A172 (cell line): ENCODE data around the gene KRT75. TPM values are rescaled to one million over a fixed set of nuclear protein-coding genes. Genes with fewer than 3 reads are reported as not detected.
"Not testable (repeated sequence)": the region's sequence is repeated elsewhere in the genome, so short reads cannot be mapped to it uniquely, and the experiment has no call there.

Experiments used
- DNase-seq: peaks from one replicate; pipeline ENCODE4 v3.0.0-alpha.2; 2015; ENCODE audit warnings: low spot score
- total RNA-seq: library from RNA; depleted of rRNA; stranded (reverse); fragments of >200 nt; shearing (Covaris generic); gene quantifications from 2 replicates; pipeline ENCODE4 v1.2.3, GENCODE V29; 2014; rRNA removed

Gene KRT75
- 0.07 TPM in 1 of 2 replicates, not detected in the other for total RNA-seq

DNA sequence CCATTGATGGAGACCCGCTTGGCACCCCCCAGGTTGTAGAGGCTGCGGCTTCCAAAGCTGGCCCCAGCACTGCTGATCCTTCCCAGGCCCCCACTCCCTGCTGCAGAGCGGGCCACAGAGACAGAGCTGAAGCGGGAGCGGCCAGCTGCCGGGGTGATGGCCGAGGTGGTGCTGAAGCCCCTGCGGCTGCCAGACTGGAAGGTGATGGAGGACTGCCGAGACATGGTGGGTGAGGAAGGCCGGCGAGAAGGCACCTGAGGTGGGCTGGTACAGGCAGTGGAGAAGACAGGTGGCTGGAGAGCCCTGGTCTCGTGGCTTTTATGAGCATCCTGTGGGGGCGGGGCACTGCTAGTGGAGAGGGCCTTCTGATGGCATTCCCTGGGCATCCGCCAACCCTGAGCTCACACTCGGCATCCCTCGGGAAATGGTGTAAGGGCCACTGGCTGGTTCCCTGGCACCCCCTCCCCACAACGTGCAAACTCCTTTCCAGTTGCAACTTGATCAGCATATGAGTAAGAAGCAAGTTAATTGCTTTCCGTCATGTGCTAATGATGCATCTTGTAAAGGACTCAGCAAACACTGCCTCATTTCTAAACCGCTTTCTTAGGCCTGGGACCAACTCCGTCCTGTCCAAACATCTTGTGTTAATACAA lies at the start of gene KRT75:
TSS of gene KRT75 (minus strand) at position 291 of the 653 bp plus-strand sequence. CDS start at position 224, 67 bp downstream.
- peak; percentile 59 for DNase-seq

GRCh38 chr12:52480073-52480472 lies 45.9 kb upstream of the KRT75 start:
- no peak for DNase-seq

DNA sequence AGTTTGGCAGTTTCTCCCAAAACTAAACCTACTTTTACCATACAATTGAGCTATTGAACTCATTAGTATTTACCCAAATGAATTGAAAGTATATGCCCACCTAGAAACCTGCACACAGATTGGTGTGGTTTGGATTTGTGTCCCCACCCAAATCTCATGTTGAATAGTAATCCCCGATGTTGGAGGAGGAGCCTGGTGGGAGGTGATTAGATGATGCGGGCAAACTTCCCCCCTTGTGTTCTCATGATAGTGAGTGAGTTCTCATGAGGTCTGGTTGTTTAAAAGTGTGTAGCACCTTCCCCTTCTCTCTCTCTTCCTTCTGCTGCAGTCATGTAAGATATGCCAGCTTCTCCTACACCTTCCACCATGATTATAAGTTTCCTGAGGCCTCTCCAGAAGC lies 43.5 kb upstream of the KRT75 start:
- DNase-seq, result no peak

DNA sequence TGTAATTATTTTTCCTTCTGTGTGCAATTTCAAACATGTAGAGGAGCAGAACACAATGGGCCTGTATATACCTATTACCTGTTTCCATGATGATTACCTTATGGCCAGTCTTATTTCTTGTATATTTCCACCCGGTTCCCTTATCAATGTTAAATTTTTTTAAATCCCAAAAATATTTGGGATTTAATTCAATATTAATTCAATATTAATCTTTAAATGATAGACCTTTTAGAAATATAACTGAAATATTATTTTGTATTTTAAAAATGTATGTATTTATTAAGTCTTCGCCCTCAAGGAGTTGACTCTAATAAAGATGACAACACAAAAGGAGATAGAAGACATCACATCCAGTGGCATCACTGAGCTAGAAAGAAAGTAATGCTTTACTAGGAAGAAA lies 40.0 kb upstream of the KRT75 start:
- no peak for DNase-seq

DNA sequence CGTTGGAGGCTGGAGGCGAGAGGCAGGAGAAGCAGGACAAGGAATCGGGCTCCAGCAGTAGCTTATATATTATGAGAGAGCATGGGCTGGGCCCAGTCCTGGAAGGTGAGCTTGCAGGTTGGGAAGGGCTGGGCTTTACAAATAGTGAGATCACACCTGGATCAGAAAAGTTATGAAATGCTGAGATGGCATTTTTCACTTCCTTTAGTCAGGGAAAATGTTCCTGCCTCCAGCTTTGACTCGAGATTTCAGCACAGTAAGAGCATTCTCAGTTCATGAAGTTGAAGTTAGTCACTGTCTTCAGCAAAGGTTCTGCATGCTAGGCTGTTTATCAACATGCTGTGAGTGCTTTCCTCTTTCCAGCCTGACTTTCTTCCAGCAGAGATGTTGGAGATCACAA lies 39.6 kb upstream of the KRT75 start, which contains the start of gene KRT6C:
TSS of gene KRT6C (minus strand) at position 38 of the 400 bp plus-strand sequence. CDS start 68 bp downstream, outside the sequence.
- no peak for DNase-seq

DNA sequence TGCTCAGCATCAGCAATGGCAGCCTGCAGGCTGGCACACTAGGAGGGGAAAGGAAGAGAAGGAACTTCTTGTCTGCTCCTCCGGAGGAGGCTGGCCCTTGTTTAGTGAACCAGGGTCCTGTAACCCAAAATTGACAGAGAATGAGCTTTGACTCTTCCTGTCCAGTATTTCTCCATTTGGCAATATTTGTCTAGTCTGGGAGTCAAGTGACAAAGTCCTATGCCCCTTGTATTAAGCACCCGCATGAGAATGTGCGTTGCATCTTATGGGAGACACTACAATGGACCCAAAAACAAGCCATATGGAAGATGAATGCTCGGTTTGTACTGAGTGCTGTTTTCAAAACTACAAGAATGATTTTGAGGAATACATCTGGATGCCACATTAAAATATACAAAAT lies 35.7 kb upstream of the KRT75 start:
- no peak for DNase-seq

DNA sequence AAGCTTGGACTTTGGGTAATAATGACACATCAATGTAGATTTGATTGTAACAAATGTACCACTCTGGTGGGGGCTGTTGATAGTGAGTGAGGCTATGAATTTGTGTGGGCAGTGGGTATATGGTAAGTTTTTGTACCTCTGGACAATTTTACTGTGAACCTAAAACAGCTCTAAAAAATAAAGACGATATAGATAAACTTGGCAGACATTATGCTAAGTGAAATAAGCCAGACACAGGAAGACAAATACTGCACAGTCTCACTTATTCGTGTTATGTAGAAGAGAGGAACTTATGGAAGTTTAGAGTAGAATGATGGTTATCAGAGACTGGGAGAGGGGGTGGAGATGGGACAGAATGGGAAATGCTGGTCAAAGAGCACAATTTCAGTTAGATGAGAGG lies 30.7 kb upstream of the KRT75 start:
- DNase-seq, result no peak

DNA sequence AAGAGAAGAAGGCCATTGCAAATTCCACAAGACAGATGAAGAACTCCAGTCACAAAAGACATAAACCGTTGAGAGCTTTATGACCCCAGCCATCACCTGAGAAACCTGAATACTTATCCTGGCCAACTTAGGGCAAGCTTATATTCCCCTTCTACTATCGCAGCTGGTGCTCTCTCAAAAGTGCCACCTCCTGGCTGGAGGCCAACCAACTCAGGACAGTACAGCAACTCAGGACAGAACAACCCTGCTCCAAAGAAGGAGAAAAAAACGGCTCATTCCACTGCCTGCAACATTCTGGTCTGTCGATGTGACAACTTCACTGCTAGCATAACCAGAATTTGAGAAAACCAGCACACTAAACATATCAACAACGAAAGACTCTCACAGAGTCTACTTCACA lies 27.5 kb upstream of the KRT75 start:
- no peak for DNase-seq

DNA sequence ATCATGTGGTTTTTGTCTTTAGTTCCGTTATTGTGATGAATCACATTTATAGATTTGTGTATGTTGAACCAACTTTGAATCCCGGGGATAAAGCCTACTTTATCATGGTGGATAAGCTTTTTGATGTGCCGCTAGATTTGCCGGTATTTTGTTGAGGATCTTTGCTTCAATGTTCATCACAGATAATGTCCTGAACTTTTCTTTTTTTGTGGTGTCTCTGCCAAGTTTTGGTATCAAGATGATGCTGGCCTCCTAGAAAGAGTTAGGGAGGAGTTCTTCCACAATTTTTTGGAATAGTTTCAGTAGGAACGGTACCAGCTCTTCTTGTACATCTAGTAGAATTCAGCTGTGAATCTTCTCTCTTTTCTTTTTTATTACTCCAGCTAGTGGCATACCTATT lies 24.7 kb upstream of the KRT75 start:
- DNase-seq, result no peak

- DNase-seq, result no peak
These were observed 21.6 kb upstream of the KRT75 start for GRCh38 chr12:52455821-52456220.

DNA sequence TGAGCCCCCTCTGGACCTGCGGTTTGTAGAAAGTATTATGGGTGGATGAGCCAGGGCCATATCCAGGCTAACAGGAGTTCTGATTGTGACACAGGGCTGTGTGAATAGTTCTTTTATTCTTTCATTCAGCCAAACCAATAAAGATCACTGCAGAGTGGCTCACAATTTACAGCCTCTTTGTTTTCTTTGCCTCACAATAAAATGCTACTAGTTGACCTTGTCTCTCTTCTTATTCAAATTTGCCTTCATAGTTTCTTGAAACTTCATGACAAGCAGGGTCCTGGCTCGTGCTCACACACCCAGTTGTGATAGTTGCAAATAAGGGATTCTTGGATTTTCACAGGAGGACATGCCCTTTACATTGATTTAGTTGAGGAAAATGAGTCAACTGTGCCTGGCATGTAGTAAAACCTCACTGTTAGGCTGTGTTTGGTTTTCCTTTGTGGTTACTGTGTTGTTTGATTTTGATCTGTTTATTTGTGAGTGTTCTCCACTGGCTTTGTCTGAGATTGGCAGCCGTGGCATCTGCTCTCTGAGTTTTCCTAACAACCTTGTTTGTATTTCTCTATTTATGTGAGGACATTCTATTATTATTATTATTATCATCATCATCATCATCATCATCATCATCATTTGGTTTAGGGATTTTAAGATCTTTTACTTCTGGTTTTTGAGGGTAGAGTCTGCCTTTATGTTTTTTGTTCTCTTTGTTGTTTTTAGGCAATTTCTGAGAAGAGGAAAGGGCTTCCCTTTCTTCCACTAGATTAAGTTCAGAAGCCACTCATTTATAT lies 20.4 kb upstream of the KRT75 start:
- DNase-seq, result no peak

GRCh38 chr12:52452101-52452500 lies 17.9 kb upstream of the KRT75 start, which contains the start of gene KRT6B:
KRT6B (minus strand) TSS chr12:52452146; CDS start chr12:52452078, 68 bp downstream.
- no peak for DNase-seq

GRCh38 chr12:52448228-52448627 lies 14.1 kb upstream of the KRT75 start:
- no peak for DNase-seq

DNA sequence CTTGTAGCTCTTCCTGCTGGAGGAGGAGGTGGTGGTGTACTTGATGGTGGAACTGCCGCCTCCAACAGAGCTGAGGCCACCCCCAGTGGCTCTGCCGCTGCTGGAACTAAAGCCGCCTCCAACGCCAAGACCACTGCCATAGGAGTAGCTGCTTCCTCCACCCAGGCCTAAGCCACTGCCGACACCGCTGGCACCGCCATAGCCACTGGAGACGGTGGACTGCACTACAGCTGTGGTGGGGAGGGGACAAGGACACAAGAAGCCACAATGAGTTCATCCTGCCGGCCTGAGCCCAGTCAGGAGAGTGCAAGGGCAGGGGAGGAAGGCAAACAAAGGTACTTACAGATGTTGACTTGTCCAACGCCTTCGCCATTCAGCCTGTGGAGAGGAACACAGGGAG lies 13.0 kb upstream of the KRT75 start:
- not testable (repeated sequence) for DNase-seq

- peak; percentile 11 for DNase-seq
These were observed 12.3 kb upstream of the KRT75 start for GRCh38 chr12:52446367-52447045.

DNA sequence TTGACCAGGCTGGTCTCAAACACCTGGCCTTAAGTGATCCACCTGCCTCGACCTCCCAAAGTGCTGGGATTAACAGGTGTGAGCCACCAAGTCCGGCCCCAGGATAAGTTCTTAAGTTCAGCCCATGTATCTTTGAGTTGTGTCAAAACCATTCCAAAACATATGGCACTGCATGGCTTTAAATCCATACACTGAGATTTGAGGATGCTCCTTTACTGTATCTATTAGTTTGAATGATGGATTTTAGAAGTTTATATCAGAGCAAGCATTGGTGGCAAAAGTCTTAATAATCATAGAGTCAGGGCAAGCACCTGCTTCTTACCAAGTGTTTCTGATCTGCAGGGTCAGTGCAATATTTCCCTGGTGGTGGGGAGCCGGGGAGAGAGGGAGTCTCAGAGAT lies 11.7 kb upstream of the KRT75 start:
- DNase-seq, result no peak

- no peak for DNase-seq
These were observed 10.8 kb upstream of the KRT75 start for GRCh38 chr12:52444647-52445595.

DNA sequence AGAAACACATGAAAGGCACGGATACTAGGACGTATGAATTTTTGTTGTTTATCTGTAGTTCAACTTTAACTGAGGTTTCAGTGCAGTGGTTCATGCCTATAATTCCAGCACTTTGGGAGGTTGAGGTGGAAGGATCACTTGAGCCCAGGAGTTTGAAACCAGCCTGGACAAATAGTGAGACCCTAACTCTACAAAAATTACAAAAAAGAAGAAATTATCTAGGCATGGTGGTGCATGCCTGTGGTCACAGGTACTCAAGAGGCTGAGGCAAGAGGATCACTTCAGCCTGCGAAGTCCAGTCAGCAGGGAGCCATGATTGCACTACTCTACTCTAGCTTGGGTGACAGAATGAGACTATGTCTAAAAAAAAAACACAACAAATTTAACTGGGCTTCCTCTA lies 9.8 kb upstream of the KRT75 start:
- DNase-seq, result no peak

DNA sequence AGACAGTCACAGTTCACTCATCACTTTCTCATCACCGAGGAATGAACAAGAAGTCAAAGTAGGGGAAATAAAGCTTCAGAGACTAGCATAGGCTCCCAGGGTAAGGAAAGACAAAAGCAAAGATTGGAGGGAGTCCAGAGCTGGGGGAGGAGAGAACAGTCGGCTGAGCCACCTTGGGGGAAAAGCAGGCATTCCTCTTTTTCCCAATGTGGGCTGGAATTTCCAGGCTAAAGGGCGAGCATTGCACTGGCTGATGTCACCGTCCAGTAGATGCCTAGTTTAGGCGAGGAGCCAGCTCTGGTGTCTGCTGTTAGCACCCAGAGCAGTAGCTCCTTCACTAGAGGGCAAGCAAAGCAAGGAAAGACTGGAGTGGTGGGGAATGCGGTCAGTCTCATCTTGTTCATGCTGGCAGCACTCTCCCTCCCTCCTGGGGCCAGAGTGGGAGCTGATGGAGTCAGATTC lies 8.5 kb upstream of the KRT75 start:
- peak; percentile 89 for DNase-seq

GRCh38 chr12:52441320-52441911 lies 7.2 kb upstream of the KRT75 start:
- no peak for DNase-seq

- DNase-seq, result peak; percentile 62
These were observed 6.7 kb upstream of the KRT75 start for GRCh38 chr12:52440821-52441319.
